ENCODE results near the gene NIPSNAP2.
"Not testable (repeated sequence)": the region's sequence is repeated elsewhere in the genome, so short reads cannot be mapped to it uniquely, and the experiment has no call there.

NIPSNAP2 gene

GRCh38 chr7:56046721-56047445 is 82.5 kb downstream of the NIPSNAP2 start:
- in situ Hi-C loops (cut with HindIII; ENCODE audit: low sequenced_read_pairs): no loop called here

GRCh38 chr7:56047446-56048116 is 83.2 kb downstream of the NIPSNAP2 start:
- in situ Hi-C loops (cut with HindIII; ENCODE audit: low sequenced_read_pairs): not testable (repeated sequence)

GRCh38 chr7:56048245-56048644 is 83.9 kb downstream of the NIPSNAP2 start:
- in situ Hi-C loops (cut with HindIII; ENCODE audit: low sequenced_read_pairs): no loop called here

- in situ Hi-C loops (cut with HindIII; ENCODE audit: low sequenced_read_pairs): not testable (repeated sequence)
Observed at GRCh38 chr7:56048763-56049162, 84.4 kb downstream of the NIPSNAP2 start.

All from endothelial cell of hepatic sinusoid (primary cell).